Stomach (tissue), 9 donors: ENCODE results near the gene SLC12A7. TPM values are rescaled to one million over a fixed set of nuclear protein-coding genes. Genes with fewer than 3 reads are reported as not detected.

Source experiments
- DNase-seq, 2 donors: peaks; one replicate each; pipeline versions ENCODE4 v3.0.0 to v3.0.0-alpha.2; 2013 to 2019
- H3K27ac ChIP-seq, 5 donors: fragments of 200-600 bp in 4 of 5; sonication (generic) in 4 of 5; one replicate each; pipeline ENCODE4 v1.5.1; 2013 to 2019; ENCODE audit warnings: mild to moderate bottlenecking in 1 of 5, moderate library complexity in 1 of 5
- H3K27me3 ChIP-seq, 3 donors: fragments of 200-600 bp; sonication (generic); one replicate each; pipeline ENCODE4 v1.5.1; 2017 to 2019; ENCODE audit warnings: mixed run types in 1 of 3
- H3K36me3 ChIP-seq, 4 donors: fragments of 200-600 bp; sonication (generic); 1 replicate in 3 of 4; 2 replicates in 1 of 4; pipeline ENCODE4 v1.5.1; 2016 to 2019
- H3K4me1 ChIP-seq, 4 donors: fragments of 200-600 bp; sonication (generic); one replicate each; pipeline ENCODE4 v1.5.1; 2016 to 2019
- H3K4me3 ChIP-seq, 4 donors: fragments of 200-600 bp; sonication (generic) in 3 of 4; one replicate each; pipeline ENCODE4 v1.5.1; 2016 to 2019; ENCODE audit warnings: mild to moderate bottlenecking in 1 of 4
- H3K9me3 ChIP-seq, 4 donors: fragments of 200-600 bp; sonication (generic); one replicate each; pipeline ENCODE4 v1.5.1; 2016 to 2019
- EP300 ChIP-seq: sonication (generic); formaldehyde crosslinking; IDR thresholded peaks from one replicate; pipeline ENCODE4 v1.6.1; 2017; ENCODE audit warnings: antibody characterized with exemption
- POLR2A ChIP-seq, 4 donors: fragments of 450-650 bp; IDR thresholded peaks; one replicate each; pipeline ENCODE4 v1.6.1; 2016; ENCODE audit warnings: antibody characterized with exemption in 4 of 4, control low read depth in 2 of 4, mild to moderate bottlenecking in 1 of 4, moderate library complexity in 1 of 4
- POLR2AphosphoS5 ChIP-seq, 3 donors: sonication (generic); formaldehyde crosslinking; IDR thresholded peaks; one replicate each; pipeline ENCODE4 v1.6.1; 2016; ENCODE audit warnings: antibody characterized with exemption in 3 of 3
- WGBS, 5 donors: extraction: QIAGEN DNeasy Blood & Tissue Kit in 3 of 5; methylation state at CpG; one replicate each; pipeline versions ENCODE4 v1.1.5 to v1.1.7; 2013 to 2018; 5-methylcytosine and 5-hydroxymethylcytosine counted together
- intact Hi-C: fragments of 100-400 bp; cut with DNase I; formaldehyde crosslinking; loops from one replicate; pipeline ENCODE4 v1.15.1; 2023; ENCODE audit warnings: low total_unique reads
- polyA plus RNA-seq, 3 donors: library from polyadenylated mRNA; stranded (reverse); fragments of 200-250 nt; gene quantifications; one replicate each; pipeline ENCODE4 v1.2.3, GENCODE V29; 2013
- total RNA-seq, 5 donors: library from RNA; depleted of rRNA; stranded (reverse); fragments of >200 nt; gene quantifications; one replicate each; pipeline versions ENCODE4 v1.1.0 to v1.2.3, GENCODE V29; 2014 to 2016
- TF ChIP-seq, protein P1 (sequence below), 7 experiments: fragments of 450-650 bp in 4 of 7; fragments of 200-600 bp in 3 of 7; sonication (generic) in 3 of 7; IDR thresholded peaks; one replicate each; pipeline ENCODE4 v1.5.1; 2016 to 2019; ENCODE audit warnings: antibody characterized with exemption in 7 of 7, control low read depth in 2 of 7, mild to moderate bottlenecking in 1 of 7
- donor health status: healthy with polysubstance abuse.
- donor health status: Bipolar disorder and iron deficiency.
- donor health status: healthy.

SLC12A7 gene
- total and polyA plus RNA-seq, 8 donors = 4.7 to 346 (median 37.7) TPM

DNA sequence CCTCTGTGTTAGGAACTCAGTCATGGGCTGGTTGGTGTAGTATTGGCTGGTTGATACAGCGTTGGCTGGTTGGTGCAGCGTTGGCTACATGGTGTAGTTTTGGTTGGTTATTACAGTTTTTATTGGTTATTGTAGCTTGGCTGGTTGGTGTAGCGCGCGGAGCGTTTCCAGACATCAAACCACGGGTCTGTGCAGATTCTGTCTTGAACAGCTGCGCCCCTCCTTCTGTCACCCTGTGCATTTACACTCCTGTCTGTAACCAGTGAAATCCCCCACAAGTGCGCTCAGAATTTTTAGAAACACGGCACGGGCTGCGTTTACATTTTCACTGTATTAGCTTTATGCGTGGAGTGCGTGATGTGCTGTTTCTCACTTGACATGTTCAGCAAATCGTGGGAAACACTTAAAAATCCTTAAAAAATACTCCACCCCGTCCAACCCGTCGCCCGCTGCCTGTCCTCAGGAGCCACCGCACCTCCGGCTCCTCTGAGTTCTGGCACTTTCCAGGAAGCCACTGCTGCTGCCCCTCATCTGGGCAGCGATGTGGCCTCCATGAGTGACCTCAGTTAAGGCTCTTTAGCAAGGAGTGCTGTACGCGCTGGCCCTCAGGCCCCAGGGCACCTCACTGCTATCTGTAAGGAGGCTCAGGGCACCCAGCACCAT lies 82.5 kb downstream of the SLC12A7 start:
- TF ChIP-seq, protein P1, sequence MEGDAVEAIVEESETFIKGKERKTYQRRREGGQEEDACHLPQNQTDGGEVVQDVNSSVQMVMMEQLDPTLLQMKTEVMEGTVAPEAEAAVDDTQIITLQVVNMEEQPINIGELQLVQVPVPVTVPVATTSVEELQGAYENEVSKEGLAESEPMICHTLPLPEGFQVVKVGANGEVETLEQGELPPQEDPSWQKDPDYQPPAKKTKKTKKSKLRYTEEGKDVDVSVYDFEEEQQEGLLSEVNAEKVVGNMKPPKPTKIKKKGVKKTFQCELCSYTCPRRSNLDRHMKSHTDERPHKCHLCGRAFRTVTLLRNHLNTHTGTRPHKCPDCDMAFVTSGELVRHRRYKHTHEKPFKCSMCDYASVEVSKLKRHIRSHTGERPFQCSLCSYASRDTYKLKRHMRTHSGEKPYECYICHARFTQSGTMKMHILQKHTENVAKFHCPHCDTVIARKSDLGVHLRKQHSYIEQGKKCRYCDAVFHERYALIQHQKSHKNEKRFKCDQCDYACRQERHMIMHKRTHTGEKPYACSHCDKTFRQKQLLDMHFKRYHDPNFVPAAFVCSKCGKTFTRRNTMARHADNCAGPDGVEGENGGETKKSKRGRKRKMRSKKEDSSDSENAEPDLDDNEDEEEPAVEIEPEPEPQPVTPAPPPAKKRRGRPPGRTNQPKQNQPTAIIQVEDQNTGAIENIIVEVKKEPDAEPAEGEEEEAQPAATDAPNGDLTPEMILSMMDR (IDR thresholded peaks at IDR 0.05) = no peak
- TF ChIP-seq POLR2AphosphoS5 (IDR thresholded peaks at IDR 0.05) = no peak
- no peak for TF ChIP-seq EP300
- DNase-seq = no peak
- Histone ChIP-seq H3K4me1 (no peaks in the 10 kb centered on the region), H3K9me3 (no peaks in the 10 kb centered on the region), H3K4me3 (no peak overlapping the region), H3K27me3 (peaks cover 0 to 57% (median 0%) of the 10 kb centered on the region in 3 donors), H3K36me3 (no peaks in the 10 kb centered on the region), H3K27ac (no peak overlapping the region)
- intact Hi-C loops = no loop called here
- 87 to 93% (median 89%) methylated on average over 19 to 24 of the region's 24 CpGs for WGBS, 5 donors

DNA sequence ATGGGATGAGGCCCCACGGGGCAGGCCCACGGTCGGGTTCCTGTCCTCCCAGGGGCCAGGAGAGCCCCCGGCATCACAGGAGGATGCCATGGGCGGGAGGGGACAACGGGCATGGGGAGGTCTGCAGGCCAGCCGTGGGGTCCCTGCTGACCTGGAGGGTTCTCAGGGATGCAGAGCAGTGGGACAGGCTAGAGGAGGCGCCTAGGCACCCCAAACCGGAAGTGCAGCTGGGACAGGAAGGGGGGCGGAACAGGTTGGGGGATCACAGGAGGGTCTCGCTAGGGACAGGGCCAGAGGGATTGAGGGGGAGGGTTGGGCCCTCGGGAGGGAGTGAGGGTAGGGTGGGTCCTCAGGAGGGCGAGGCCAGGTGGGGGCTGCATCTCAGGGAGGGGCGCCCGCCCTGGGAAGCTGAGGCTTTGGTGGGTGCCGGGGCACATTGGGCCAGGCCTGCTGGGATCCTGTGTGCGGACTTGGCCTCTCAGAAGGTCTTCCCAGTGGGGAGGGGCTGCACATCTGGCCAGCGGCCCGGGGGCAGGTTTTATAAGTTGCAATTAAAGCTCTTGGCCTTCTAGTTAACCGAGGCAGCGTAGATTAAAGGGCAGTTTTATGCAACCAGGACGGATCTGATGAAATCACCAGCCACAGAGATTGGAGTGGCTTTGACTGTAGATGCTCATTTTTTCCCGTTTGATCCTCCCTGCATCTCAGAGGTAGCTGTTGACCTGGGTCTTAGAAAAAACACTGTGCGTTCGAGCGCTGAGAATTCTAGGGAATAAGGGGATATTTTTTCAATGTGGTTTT lies 83.2 kb downstream of the SLC12A7 start:
- TF ChIP-seq POLR2AphosphoS5 (IDR thresholded peaks at IDR 0.05) = no peak
- TF ChIP-seq EP300 = no peak
- TF ChIP-seq, protein P1 (IDR thresholded peaks at IDR 0.05) = no peak
- TF ChIP-seq POLR2A (IDR thresholded peaks at IDR 0.05) = no peak
- no peak for DNase-seq
- Histone ChIP-seq H3K4me1 (no peaks in the 10 kb centered on the region), H3K4me3 (no peak overlapping the region), H3K27ac (no peak overlapping the region), H3K9me3 (no peaks in the 10 kb centered on the region), H3K27me3 (peaks cover 0 to 57% (median 0%) of the 10 kb centered on the region in 3 donors), H3K36me3 (no peaks in the 10 kb centered on the region)
- intact Hi-C loops = no loop called here
- WGBS, 5 donors = 76 to 85% (median 81%) methylated on average over 25 to 26 of the region's 26 CpGs

DNA sequence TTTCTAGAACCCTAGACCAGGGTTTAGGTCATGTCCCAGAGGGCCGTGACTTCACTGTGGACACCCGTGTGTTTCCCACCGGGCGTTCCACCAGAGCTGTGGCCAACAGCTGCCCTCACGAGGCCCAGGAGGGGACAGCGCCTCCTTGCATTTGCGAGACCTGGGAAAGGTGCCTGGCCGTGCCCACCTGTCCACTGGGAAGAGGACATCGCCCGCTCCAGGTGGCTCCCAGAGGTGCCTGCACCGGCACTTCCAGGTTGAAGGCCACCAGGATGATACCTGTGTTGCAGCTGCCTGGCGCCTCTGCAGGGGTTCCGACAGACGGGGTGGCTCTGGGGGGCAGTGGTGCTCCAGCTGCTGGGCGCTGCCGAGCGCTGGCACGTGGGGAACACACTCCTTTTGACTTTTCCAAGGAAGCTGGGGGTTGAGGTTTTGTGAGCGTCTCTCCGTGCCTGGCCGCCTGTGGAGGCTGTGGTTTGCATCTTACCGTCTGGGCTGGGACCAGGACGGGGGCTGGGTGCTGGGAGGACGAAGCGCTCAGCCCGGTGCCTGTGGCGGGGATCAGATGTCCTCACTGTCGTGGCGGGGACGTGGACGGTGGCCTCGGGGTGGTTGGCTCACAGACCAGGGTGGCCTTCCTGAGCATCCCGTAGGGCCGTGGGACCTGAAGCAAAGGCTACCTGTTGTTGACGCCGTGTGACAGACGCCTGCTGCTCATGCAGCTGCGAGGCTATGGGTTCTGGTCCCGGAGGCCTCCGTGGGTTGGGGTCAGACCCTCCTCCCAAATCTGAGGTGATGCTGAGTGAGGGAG lies 84.0 kb downstream of the SLC12A7 start:
- intact Hi-C loops = no loop called here
- WGBS, 5 donors = 86 to 90% (median 88%) methylated on average over 29 to 40 of the region's 40 CpGs
- H3K36me3 ChIP-seq = no peaks in the 10 kb centered on the region
- H3K27ac ChIP-seq = no peak overlapping the region
- TF ChIP-seq POLR2AphosphoS5 (IDR thresholded peaks at IDR 0.05) = no peak
- TF ChIP-seq, protein P1 (IDR thresholded peaks at IDR 0.05) = no peak
- no peak for TF ChIP-seq EP300
- TF ChIP-seq POLR2A (IDR thresholded peaks at IDR 0.05) = no peak
- H3K9me3 ChIP-seq = no peaks in the 10 kb centered on the region
- H3K4me1 ChIP-seq = no peaks in the 10 kb centered on the region
- DNase-seq = no peak
- peaks cover 0 to 54% (median 0%) of the 10 kb centered on the region in 3 donors for H3K27me3 ChIP-seq
- H3K4me3 ChIP-seq = no peak overlapping the region
